Ureter (tissue), 1 donor: ENCODE measurements around the gene JAML. TPM values are rescaled to one million over a fixed set of nuclear protein-coding genes. Genes with fewer than 3 reads are reported as not detected.
A peak's percentile ranks its signal among the peaks of the same experiment; 100 is the strongest.

Experiments
- DNase-seq: peaks from one replicate; pipeline ENCODE4 v3.0.0-alpha.2; 2020; ENCODE audit warnings: low spot score
- total RNA-seq: library from RNA; stranded (reverse); gene quantifications from one replicate; pipeline ENCODE4 v1.2.4, GENCODE V29; 2023
- donor health status: DM: yes; HTN: yes; CAD: no.

The JAML gene, protein sequence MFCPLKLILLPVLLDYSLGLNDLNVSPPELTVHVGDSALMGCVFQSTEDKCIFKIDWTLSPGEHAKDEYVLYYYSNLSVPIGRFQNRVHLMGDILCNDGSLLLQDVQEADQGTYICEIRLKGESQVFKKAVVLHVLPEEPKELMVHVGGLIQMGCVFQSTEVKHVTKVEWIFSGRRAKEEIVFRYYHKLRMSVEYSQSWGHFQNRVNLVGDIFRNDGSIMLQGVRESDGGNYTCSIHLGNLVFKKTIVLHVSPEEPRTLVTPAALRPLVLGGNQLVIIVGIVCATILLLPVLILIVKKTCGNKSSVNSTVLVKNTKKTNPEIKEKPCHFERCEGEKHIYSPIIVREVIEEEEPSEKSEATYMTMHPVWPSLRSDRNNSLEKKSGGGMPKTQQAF
- 13.9 TPM for total RNA-seq

DNA sequence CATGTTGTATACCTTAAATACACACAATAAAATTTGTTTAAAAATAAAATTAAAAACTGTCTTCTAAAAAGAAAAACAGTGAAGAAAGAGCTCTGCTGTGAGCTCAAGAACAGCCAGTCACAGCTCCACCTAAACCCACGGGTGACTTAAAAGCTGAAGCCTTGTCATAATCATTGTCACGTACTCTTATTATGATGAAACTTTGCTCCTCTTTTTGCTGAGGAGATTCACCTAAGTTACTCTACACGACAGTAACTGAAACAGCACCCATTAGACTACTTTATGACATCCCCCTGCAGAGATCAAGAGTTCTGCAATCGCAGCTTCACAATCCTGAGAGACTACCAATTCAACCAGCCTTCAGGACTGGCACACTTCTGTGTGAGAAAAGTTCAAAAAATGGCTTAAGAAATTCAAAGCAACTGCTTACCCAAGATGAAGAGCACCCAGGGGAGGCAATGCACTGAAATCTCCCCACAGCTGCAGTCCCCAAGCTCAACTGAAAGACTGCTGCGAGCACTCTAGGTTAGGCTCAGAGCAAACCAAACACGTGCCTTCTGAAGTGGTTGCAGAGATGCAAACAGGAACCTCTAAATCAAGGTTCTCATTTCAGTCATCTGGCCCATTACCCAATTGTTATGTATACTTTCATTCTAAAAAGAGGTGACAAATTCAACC is at the start of gene JAML:
TSS of gene JAML (minus strand) at position 501 of the 678 bp plus-strand sequence. CDS start 10,145 bp downstream, outside the sequence.
- DNase-seq = no peak

DNA sequence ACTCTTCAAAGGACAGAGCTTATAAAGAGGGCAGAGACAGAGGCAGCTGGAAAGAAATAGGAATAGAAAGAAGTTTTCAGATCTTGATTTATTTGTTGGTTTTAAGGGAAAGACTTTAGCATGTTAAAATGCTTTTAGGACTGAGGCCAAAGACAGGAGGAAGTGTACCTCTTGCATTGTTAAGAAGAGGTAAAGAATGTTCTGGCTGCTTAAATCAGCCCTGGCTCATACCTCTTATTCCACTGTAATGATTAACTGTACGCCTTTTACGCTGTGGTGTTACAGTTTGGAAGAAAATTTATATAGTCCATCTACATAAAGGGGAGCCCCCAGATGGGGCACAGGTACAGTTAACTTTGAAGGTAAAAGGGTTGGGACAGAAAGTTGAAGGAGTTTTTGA is 49.4 kb upstream of the JAML start:
- DNase-seq = no peak

DNA sequence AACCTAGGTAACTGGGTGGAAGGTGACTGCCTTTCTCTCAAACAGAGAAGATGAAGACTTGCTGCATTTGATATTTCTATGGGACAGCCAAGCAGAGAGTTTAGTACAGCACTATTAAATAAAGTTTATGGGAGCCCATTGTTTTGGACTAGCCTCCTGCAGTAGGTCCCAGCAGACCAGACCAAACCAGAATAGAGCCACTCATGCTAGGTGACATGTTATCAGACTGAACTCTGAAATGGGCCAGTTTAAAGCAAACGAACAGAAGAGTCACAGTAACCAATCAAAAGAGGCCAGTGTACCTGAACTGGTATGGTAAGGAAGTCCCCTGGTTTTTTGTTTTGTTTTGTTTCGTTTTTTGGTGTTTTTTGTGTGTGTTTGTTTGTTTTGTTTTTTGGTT is 47.2 kb upstream of the JAML start:
- DNase-seq = no peak

DNA sequence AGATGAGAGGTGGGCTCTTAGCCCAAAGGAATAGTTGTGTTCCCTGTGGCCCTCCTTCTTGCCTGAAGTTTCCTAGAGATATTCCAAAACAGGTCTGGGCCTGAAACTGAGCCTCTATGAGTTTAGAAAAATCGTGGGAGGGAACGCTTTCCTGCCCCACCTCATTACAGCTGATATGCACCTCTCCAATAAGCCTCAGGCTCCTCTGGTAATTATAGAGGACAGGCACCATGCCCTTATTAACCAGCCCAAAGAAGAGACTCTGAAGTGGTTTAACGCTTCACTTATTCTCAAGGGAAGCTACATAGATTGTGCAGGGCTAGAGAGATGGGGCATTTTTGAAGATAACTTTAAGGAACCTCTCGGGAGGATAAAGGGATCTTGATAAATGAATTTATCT is 42.7 kb upstream of the JAML start:
- DNase-seq = no peak

DNA sequence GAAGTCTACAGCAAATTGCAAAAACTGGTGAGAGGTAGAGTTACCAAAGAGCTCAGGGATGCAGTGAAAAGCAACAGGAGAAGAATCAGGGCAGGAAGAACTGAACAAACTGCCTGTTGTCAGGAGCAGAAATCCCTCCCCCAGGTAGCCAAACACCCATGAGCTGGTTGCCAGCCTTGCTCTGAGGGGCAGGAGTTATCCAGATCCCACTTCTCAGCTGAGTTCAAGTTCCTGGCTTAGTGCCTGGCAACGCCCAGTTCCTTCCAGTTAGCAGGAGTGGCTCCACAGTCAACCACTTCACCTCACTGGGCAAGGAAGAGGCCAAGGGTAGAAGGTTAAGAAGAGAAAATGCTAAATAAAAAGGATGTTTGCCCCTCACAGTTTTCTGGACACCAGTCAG is 41.1 kb upstream of the JAML start:
- peak; percentile 78 for DNase-seq

DNA sequence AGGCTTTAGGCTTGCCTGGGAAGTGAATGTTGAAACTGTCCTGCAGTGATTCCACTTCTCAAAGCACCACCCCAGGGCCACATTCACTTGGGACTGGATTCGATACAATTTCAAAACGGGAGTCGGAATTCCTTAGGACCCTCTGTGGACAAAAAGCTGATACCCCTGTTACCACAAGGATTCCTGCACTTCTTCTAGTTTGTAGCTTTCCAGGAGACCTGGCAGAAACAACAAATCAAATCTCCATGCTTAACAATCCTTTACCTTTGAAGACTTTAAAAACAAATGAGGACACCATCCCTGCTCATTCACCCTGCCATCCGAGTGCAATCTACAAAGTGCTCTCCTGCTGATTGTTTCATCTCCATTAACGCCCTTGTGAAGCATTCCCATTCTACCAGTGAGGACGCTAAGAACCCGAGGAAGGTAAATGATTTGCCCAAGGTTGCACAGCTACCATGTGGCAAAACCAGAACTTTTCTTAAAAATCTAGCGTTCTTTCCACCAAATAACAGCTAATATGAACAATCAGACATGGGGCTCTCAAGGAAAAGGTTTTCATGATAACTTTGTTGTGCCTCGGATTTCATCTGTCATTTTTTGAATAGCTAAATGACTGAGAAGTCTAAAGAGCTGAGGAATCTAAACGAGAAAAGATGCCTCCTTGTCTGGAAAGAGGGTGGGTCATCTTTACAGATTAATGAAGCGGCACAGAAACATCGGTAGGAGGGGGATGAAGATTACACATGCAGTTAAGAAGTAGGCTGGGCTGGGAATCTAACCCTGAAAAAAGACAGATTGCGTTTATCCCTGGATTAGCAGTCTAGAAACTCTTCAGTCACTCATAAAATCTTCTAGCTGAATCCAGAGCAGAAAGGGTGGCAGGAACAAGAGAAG is 40.0 kb upstream of the JAML start:
- no peak for DNase-seq

DNA sequence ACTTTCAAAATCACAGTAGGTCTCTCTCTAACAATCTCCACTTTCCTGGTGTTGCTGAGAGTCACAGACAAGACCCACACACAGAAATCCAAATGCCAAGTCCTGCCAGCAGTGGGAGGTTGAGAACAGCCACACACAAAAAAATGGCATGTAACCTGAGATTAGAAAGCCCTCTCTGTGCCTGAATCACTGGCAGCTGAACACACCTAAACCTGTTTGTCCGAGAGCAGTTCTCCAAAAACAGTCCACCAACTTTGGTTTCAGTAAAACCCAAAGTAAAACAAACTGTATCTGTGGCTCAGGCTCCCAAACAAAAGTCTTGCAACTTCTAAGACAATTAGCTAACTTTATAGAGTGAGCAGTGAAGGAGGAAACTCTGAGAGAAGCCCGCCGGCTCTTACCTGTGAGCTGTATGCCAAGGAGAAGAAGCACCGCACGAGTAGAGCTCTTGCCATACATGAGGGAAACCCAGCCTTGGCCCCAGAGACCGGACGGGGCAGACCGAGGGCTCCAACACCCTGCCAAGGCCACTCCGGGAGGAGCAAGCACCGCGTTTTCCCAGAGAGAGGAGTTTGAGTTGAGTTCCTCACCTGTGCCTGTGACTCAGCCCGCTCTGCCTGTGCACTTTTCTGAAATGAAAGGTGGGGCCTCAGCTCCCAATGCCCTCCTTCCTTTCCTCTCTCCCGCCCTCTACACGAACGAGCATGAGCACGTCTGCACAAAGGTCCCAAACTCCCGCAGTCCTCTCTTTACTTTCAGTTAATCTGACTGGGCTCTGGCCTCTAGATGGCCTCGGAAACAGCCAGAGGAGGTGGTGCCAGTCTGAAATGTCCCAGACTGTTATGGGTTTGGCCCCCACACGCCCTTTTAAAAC is 39.1 kb upstream of the JAML start, which contains the start of gene MPZL2:
TSS of gene MPZL2 (minus strand) at position 603 of the 874 bp plus-strand sequence. CDS start at position 459, 144 bp downstream.
- peak; percentile 89 for DNase-seq

DNA sequence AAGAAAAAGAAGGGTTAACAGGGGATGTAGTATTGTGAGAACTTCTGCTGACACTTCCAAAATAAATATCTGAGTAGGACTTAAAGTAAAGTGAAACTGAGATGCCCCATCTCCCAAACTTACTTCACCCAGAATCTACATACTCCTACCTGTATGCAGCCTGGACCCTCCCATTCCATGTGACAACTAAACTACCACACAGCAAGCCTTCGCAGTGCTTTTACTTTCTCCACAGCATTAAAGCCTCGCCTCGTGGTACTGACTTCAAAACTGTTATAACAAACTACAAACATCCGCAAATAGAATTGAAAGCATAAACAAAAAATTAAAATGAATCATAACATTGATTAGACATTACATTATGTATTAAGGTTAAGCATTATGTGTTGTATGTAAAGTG is 38.3 kb upstream of the JAML start:
- no peak for DNase-seq

DNA sequence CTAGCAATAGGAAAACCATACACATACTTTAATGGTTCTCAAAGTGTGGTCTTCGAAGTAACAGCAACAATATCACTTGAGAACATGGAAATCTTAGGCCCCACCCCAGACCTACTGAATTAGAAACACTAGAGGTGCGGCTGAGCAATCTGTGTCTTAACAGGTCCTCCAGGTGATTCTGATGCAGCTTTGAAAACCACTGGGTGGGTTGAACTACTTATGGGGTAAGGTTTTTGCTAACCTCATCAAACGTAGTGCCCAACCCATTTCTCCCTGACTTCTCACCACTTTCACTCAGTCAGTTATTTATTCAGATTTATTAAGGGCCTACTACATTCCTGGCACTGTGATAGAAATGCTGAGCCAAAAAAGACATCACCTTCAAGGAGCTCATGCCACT is 35.5 kb upstream of the JAML start:
- no peak for DNase-seq

DNA sequence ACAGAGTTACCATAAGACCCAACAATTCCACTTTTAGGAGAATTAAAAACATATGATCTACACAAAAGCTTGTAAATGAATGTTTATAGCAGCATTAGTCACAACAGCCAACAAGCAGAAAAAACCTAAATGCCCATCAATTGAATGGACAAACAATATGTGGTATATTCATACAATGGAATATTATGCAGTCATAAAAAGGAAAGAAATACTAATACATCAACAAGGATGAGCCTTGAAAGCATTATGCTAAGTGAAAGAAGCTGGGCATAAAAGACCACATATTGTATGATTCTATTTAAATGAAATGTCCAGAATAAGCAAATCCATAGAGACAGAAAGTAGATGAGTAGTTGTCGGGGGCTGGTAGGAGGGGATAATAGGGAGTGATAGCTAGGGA is 34.3 kb upstream of the JAML start:
- no peak for DNase-seq

DNA sequence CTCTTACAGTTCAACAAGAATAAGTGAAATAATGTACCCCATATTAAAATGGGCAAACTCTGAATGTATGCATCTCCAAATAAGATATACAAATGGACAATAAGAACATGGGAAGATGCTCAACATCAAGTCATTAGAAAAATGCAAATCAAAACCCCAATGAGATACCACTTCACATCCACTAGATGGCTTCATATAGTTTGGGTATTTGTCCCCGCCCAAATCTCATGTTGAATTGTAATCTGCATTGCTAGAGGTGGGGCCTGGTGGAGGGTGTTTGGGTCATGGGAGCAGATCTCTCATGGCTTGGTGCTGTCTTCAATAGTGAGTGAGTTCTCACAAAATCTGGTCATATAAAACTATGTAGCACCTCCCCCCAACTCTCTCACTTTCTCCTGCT is 33.6 kb upstream of the JAML start:
- no peak for DNase-seq

DNA sequence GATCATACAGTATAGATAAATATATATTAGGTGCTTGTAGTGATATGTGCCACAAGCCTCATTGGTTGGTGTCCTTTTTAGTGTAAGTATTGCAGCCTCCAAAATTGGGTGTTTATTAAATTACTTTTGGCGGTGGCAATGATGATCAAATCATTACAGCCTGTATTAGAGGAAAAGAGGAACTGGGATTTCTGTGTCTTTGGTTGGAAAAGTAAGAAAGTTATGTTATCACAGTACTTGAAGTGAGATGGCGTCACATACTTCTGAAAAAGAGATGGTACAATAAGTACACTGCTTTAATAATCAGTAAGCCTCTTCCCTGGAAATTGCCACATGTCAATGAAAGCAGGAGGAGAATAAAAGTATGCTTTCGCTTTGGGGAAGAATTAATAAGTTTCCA is 27.9 kb upstream of the JAML start:
- no peak for DNase-seq

DNA sequence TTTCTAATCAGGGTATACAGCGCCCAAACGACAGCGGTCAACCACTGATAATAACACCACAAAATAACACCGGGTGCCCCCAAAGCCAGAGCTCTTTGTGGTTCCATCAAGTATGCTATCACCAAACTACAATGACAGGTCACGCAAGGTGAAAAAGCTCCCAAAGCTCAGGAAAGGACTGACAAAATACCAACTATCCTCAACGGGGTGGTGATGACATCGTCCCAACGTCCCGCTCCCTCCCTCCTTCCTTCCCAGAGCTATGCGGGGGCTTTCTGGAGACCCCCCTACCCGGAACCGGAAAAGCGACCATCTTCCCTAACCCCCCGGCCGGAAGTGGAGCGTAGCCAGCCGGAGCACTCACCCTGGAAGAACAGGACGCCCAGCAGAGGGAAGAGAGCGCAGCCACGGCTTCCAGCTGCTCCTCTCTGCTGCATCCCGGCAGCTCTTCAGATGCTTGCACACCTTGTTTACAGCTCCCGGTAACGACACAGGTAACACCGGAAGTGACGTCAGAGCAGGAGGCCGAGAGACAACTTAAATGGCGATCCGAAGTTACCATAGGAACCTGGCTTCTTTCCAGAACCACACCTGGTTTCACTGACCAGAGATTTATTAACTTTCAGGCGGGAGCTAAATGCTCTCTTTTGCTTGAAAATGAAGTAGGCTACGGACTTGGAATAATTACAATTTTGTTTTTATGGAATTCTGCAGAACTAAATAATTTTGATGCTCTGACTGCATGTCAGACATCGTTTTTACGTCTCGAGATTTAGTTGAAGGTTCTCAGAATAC is 27.2 kb upstream of the JAML start, which contains the start of gene MPZL3:
TSS of gene MPZL3 (minus strand) at position 508 of the 795 bp plus-strand sequence. CDS start at position 437, 71 bp downstream.
- peak; percentile 92 for DNase-seq

DNA sequence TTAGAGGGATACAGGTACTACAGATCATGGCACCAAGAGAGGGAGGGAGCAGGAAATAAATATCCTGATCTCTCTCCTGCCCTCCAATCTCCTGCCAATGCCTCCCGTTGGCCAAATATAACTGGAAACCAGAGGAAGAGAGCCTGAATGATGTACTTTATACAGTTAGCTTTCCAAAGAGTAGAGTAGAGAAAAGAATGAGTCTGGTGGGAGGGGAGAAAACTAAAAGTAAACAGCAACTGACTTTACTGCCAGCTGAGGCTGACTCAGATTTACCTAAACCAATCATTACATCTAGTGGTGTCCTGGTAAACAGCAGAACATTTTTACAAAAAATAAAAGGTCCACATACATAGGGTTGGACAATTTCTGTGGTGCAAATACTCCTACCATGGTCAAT is 22.2 kb upstream of the JAML start:
- no peak for DNase-seq

DNA sequence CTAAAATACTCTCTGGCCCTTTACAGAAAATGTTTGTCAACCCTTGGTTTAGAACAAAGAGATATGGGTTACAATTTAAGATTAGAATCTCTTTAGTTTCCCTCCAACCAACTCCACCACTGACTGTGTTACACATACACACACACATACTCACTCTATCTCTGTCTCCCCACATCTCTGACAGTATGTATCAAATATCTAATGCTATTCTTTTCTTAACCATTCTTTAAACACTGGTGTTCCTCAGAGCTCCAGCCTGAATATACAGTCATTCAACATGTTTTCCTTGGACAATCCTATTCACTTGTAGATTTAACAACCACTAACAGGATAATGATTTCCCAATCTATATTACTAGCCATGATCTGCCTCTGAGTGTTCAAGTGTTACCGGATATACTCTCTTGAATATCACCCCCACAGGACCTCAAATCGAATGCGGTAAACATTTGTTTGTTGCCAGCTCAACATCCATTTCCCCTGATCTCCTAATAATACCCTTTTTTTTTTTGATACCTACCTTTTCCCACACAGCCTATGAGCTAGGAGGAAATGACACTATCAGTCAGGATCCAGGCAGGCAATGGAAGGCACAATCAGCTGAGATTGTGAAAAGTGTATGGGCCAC is 21.2 kb upstream of the JAML start:
- no peak for DNase-seq

DNA sequence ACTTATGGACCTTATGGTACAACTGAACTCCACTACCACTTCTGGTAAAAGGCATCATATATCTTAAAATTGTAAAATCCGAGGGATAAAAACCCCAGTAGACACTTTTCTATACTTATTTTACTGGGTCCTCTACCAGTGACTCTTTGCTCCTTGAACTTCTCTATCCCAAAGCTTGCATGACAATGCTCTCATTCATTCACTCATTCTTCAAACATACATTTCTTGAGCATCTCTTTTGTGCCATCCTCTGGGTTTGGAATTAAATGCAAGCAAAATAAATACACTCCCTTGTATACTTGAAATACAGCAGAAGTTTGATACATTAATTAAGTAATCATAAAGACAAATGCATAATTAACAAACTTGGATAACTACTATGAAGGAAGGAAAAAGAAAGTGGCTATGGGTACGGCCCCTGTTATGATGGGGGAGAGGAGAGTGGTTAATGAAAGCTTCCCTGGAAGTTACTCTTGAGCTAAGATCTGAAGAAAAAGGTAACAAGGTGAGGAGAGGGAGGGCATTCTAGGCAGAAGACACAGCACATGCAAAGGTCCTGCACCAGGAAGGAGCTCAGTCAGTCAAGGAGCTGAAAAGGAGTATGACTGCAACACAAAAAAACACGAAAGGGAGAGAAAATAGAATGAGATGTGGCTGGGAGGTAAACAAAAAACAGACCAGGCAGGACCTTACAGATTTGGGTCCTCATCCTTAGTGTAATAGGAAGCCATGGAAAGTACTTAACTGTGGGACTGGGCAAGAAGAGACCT is 19.4 kb upstream of the JAML start:
- no peak for DNase-seq

DNA sequence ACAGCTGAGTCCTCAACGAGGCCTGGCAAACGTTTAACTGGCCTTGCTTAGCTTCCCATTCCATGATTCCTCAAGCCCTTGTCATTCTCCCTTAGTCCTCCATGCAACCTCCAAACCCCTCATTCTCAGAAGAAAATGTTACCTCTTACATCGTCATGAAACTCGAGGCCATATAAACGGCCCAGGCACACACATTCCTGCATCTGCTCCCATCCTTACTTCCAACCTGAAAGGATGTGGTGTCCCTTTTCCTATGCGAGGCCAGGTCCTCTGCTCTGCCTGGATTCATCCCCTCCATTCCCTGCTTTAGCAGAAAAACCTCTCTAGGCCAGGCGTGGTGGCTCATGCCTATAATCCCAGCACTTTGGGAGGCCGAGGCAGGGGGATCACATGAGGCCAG is 18.4 kb upstream of the JAML start:
- no peak for DNase-seq

DNA sequence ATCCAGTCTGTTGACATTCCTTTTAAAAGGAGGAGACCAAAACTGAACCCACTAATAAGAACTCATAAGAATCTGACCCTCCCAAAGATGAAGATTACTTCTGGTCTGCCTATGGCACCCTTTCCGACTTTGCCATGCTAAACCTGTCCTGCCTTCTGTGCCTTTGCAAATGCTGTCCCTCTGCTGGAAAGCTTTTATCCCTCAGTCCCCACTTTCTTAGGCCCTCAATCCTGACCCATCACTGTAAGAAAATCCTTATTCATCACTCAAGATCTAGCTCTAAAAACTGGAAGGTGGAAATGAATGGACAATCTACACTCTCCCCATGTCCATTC is 16.9 kb upstream of the JAML start:
- DNase-seq = no peak
